Measurements from ENCODE around the gene PPP1R3C. TPM values are rescaled to one million over a fixed set of nuclear protein-coding genes. Genes with fewer than 3 reads are reported as not detected.

PPP1R3C gene
- total RNA-seq, 1 donor = 57.0 TPM

- no peak for DNase-seq (ENCODE audit: low read depth)
- TF ChIP-seq CTCF (IDR thresholded peaks at IDR 0.05; ENCODE audit: insufficient read depth, low read depth, low read length) = no peak
- no peak overlapping the region for H3K4me3 ChIP-seq (ENCODE audit: low read depth, low read length)
Observed at GRCh38 chr10:91642831-91643692, 10.2 kb upstream of the PPP1R3C start.

GRCh38 chr10:91636892-91637291 is 4.0 kb upstream of the PPP1R3C start:
- no peak overlapping the region for H3K4me3 ChIP-seq (ENCODE audit: low read depth, low read length)
- no peak for TF ChIP-seq CTCF (IDR thresholded peaks at IDR 0.05; ENCODE audit: insufficient read depth, low read depth, low read length)
- DNase-seq (ENCODE audit: low read depth) = no peak

GRCh38 chr10:91635401-91636400 is 2.8 kb upstream of the PPP1R3C start:
- H3K4me3 ChIP-seq (ENCODE audit: low read depth, low read length) = no peak overlapping the region
- TF ChIP-seq CTCF (IDR thresholded peaks at IDR 0.05; ENCODE audit: insufficient read depth, low read depth, low read length) = peak; percentile 88
- peak; percentile 89 for DNase-seq (ENCODE audit: low read depth)

GRCh38 chr10:91634898-91635297 is 2.0 kb upstream of the PPP1R3C start:
- no peak overlapping the region for H3K4me3 ChIP-seq (ENCODE audit: low read depth, low read length)
- no peak for DNase-seq (ENCODE audit: low read depth)
- TF ChIP-seq CTCF (IDR thresholded peaks at IDR 0.05; ENCODE audit: insufficient read depth, low read depth, low read length) = no peak

- DNase-seq (ENCODE audit: low read depth) = no peak
- TF ChIP-seq CTCF (IDR thresholded peaks at IDR 0.05; ENCODE audit: insufficient read depth, low read depth, low read length) = no peak
Observed at GRCh38 chr10:91634246-91634645, 1.4 kb upstream of the PPP1R3C start.

GRCh38 chr10:91630625-91631024 is 2.2 kb downstream of the PPP1R3C start:
- H3K4me3 ChIP-seq (ENCODE audit: low read depth, low read length) = peak overlapping the region; percentile 75
- DNase-seq (ENCODE audit: low read depth) = no peak
- no peak for TF ChIP-seq CTCF (IDR thresholded peaks at IDR 0.05; ENCODE audit: insufficient read depth, low read depth, low read length)

More at GRCh38 chr10:91634246-91634645, 1.4 kb upstream of the PPP1R3C start:
- no peak overlapping the region for H3K4me3 ChIP-seq (ENCODE audit: low read depth, low read length)

Measured in fibroblast of villous mesenchyme (primary cell).